H54 (cell line): ENCODE data around the gene LTBP1.

Source experiments
- DNase-seq: peaks from one replicate; pipeline ENCODE4 v3.0.0; 2011; ENCODE audit warnings: low spot score, mixed read lengths; ENCODE audit not compliant: insufficient read length
- FAIRE-seq: peaks from 3 replicates; lab custom pipeline; 2011; peaks lifted over from hg19 to GRCh38; lab: Jason Lieb, UNC
- POLR2A ChIP-seq: IDR thresholded peaks from 2 replicates; pipeline ENCODE4 v1.6.1; 2011; ENCODE audit warnings: low read depth, mild to moderate bottlenecking, low read length

Gene LTBP1

DNA sequence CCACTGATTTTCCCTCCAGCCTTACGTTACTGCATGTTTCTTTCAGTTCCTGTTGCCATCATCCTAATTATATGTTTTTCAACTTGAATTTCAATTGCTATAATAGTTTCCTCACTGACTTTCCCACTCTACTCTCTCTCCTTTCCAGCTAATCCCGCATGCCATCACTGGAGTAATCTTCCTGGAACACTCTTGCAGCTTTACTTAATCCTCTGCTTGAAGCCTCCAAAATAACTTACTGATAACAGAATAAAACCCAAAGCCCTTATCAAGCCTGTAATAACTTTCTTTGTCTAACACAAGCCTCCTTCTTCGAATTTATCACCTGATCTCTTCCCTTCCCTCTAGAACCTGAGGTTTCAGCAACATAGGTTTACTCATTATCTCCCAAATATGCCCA lies 237.3 kb downstream of the LTBP1 start:
- FAIRE-seq (no peak), DNase-seq (no peak)
- no peak for TF ChIP-seq POLR2A

DNA sequence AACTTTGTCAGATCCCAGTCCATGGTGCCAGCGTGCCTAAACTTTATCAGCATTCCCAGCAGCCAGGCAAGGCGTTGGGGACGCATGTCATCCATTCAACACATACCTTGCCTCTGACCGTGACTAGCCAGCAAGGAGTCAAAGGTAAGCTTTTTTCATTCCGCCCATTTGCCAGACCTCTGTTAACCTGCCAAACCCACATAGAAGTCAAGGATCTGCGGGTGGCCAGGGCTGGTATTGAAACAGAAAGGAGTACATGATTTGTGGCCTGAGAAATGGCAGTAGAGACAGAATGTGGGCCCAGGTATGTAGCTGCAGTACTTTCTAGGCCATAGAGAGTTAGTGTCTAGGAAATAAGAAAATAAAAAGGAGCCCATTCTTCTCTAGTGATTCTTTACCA lies 240.2 kb downstream of the LTBP1 start:
- no peak for TF ChIP-seq POLR2A
- DNase-seq (no peak), FAIRE-seq (no peak)

DNA sequence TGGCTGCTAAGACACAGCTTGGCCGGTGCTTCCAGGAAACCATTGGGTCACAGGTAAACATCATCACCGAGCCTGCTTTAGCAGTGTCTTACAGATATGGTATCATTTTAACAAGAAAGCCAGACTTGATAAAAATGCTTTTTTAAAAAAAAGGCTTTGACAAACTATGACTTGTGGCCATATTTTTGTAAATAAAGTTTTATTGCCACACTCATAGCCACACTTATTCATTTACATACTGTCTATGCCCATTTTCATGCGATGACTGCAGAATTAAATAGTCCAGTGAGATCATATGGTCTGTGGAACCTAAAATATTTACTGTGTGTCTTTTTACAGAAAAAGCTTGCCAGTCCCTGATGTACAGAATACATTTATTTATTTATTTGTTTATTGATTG lies 242.0 kb downstream of the LTBP1 start:
- FAIRE-seq (no peak), DNase-seq (no peak)
- TF ChIP-seq POLR2A, result no peak

DNA sequence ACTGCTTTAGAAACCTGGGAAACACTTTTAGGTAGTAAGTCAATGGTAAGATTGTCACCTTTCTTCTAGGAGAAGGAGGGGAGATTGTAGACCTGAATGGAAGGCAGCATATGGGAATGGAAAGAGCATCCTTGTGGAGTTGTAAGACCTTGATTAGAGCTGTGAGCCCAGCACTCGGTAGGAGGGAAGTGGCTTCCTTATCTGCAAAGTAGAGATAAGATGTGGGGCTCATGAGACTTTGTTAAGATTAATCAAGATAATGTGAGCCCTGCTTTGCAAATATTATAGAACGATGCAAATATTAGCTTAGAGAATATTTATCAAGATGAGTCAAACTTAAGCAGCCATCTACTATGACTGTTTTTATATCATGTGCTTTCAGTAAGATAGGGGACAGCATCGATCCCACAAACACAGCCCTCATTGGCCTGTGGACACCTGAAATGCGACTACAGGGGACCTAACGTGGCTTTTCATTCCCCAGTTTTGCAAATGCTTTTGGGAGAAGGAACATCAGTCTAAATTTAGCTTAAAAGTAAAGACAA lies 243.7 kb downstream of the LTBP1 start:
- TF ChIP-seq POLR2A, result no peak
- DNase-seq (no peak), FAIRE-seq (no peak)

DNA sequence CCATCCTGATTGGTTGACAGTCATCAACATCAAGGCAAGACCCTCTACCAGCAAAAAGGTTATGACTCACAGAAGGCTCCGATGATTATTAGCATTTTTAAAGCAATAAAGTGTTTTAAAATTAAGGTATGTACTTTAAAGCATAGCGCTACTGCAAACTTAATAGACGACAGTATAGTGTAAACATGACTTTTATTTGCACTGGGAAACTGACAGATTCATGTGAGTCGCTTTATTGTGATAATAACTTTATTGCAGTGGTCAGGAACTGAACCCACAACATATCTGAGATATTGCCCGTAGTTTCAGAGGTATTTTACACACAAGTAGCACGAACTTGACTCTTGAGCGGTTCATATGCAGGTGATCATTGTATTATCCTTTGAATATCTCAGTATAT lies 249.1 kb downstream of the LTBP1 start:
- no peak for TF ChIP-seq POLR2A
- FAIRE-seq, result no peak
- DNase-seq, result no peak

DNA sequence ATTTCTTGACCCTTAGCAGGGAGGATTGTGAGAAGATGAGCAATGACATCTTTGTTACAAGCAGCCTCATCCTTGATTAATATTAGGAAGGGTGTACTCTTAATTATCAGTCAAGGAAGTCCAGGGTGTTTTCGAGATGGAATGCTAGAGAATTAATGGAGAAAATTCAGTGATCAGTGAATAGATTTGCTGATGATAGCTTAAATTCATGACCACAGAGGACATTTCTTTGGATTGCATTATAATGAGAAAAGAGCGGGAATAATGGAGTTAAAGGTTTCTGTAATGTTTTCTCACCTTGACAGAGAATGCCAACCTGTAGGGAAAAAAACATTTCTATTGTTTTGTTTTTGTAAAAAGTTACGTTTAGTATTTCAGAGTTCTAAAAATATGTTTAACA lies 249.9 kb downstream of the LTBP1 start:
- TF ChIP-seq POLR2A, result no peak
- no peak for DNase-seq
- no peak for FAIRE-seq

DNA sequence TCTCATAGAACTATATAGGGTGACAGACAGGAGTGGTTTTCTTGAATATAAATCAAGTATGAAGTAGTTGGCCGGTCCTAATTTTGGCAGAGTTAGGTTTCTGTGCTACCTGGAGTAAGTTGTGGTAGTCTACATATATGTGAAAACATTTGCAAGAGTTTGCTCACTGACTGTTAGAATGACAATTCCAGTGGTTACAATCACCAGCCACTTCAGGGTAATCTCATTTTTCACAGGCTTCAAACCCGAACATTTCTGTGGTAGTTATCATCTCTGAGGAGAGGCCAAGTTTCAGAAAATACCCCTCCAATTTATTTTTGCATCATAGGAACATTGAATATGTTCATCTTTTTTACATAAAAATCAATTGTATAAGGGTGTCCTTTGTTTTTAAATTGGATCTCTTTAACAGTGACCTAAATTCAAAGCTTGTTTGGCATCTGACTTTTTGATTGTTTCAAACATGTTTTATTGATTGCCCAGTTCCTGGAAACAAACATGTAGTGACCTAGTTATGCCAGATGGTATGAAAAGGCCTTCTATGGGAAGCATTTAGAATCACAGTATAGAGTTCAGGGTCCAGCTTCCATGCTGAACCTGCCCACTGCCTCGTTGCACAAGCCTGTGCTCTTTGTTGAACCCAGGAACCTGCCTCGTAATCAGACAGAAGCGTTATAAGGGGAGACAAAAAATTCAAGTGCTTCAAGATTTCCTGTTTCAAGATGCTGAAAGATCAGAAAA lies 250.6 kb downstream of the LTBP1 start:
- DNase-seq (no peak), FAIRE-seq (no peak)

DNA sequence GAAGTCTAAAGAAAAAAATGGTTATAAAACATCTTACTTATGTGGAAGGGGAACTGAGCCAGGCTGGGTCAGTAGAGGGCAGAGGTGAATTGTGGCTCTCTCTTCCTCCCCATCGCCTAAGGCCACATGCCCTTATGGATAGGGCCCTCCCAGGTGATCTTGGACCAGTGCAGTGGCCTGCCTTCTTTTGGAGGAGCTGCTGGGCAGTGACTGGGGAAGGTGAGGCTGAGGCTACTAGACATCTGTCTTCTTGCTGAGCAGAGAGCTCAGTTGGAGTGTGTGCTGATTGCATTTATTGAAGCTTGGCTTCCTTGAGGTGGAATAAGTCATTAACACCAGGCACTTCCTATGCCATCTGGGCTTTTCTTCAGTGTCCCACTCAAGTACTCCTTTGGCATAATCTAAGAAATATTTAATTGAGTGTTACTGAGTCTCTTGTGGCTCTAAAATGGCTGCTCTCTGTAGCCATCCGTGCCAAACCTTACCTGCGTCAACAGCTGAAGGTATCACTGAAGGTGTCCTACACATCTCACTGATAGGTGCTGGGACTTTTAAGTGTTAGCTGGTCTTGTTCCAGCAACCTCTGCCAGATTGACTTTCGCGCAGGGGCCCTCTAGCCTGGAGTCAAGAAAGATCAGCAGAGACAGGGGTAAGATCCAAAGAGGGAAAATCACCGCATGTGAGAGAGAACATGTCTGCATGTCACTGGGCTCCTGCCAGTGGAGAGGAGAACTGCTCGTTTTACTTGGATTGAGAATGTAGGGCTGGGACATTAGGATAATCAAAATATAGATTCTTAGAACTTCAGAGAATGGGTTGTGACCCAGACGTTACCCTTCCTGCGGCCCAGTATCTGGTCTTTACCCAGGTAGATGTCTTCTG lies 256.1 kb downstream of the LTBP1 start:
- no peak for TF ChIP-seq POLR2A
- FAIRE-seq, result no peak
- DNase-seq, result no peak

More for the DNA sequence above, 250.6 kb downstream of the LTBP1 start:
- no peak for TF ChIP-seq POLR2A

DNA sequence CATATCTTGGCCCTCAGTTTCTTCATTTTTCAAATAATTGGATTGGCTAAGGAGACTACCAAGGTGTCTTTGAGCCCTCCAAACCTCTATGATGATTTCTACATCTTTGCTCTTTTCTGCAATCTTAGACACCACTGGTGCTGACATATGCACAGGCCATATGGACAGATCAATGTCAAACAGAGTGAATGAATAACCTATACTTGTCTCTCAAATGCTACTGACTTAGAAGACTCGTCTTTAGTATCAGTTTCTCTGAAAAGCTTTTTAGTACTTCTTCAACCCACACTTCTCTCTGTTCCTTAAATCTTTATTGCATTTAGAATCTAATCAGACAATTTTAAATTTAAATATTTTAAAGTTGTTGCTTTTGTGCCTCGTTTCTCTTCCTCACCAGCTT lies 258.2 kb downstream of the LTBP1 start:
- TF ChIP-seq POLR2A, result no peak
- DNase-seq (no peak), FAIRE-seq (no peak)

DNA sequence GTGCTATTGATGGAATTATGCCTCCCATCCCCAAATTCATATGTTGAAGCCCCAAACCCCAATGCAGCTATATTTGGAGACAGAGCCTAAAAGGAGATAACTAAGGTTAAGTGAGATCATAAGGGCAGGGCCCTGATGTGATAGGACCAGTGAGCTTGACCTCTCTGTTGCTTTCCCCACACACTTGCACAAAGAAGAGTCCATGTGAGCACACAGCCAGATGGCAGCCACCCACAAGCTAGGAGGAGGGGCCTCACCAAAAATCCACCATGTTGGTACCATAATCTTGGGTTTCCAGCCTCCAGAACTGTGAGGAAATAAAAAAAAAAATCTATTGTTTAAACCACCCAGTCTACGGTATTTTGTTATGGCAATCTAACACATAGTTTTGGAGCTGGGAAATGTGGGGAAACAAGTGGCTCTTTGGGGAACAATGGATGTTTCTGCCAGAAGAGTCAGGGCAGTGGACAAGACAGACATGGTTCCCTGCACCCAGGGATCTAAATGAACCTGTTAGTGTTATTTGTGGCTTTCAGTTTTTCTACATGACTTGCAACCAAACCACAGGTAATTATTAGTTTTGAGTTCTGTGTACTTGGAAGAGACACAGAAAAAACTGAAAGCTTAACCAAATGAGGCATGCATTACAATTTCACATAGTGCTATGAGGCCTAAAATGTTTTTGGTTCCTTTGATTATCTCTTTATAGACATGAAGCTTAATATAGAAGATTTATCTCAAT lies 259.1 kb downstream of the LTBP1 start:
- TF ChIP-seq POLR2A, result no peak
- DNase-seq (no peak), FAIRE-seq (no peak)

DNA sequence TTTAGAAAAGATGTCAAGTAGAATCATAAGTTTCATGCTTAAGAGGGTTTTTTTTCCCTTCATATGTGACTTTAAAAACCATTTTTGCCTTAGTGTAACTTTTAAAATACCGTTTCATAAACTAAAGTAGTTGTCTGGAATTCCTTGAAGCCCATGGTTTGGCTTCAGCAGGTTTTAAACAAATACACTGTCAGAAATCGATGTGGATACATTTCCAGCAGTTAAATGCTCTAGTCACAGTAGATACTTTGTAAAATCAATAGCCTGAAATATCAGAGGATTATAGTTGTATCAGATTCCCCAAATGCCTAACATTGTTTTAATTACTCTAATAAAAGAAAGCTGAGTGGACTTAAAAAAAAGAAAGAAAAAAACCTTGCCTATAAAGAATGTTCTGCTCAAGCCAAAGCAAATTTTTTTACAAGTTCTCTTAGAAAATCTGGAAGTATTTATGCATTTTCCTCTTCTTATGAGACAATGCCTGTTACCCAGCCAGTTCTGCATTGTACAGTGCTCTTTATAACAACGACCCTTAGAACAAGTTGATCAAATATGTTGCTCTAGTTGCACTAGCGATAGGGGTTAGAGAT lies 260.5 kb downstream of the LTBP1 start:
- no peak for DNase-seq
- TF ChIP-seq POLR2A, result no peak
- FAIRE-seq, result no peak

DNA sequence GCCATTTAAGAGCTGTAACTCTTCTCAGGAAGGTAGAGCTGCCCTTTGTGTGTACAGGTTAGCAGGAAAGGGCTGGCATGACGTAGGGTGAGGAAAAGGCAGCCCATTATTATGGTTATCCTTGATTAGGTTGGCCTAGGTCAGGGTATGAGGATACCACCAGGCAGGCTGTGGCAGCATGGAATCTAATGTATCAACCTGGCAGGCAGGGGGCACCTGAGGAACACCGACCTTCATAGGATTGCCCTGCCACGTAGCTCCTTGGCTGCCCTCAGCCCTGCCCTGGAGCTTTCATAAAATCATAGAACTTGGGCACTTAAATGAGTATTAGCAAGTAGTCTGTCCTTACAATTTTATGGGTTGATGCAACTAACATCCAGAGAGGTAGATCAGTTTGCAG lies 261.6 kb downstream of the LTBP1 start:
- no peak for DNase-seq
- TF ChIP-seq POLR2A, result no peak
- FAIRE-seq, result no peak

DNA sequence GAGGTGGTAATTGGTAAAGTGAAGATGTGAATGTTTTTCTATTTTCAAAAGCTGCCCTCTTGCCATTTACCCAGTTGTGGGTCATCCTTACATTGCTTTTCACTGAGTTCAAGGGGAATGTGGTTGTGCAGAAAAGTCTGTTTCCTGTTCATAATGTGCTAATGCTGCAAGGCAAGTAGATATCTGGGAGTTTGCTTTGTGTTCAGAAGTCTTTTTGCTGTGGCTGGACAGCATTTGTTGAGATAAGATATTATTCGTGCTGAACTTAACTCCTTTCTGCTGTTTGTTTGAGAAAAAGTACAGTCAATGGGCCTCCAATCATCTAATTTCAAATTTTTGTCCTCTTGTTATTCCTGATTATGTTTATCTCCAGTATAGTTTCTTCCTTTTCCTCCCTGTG lies 263.2 kb downstream of the LTBP1 start:
- TF ChIP-seq POLR2A, result no peak
- DNase-seq (no peak), FAIRE-seq (no peak)
